SH-SY5Y (cell line): ENCODE measurements around the gene MAP6D1.

Experiments
- GATA2 ChIP-seq: IDR thresholded peaks from 2 replicates; pipeline ENCODE4 v1.6.1; 2011; ENCODE audit warnings: mild to moderate bottlenecking, low read depth, low read length
- GATA3 ChIP-seq: IDR thresholded peaks from 2 replicates; pipeline ENCODE4 v1.6.1; 2011; ENCODE audit warnings: low read depth, mild to moderate bottlenecking, low read length, moderate library complexity

MAP6D1 gene

GRCh38 chr3:183815951-183816475, 9.4 kb downstream of the MAP6D1 start:
- no peak for TF ChIP-seq GATA3
- no peak for TF ChIP-seq GATA2

GRCh38 chr3:183815563-183815940, 9.8 kb downstream of the MAP6D1 start:
- no peak for TF ChIP-seq GATA2
- TF ChIP-seq GATA3, result no peak

GRCh38 chr3:183814240-183814639, 11.1 kb downstream of the MAP6D1 start:
- TF ChIP-seq GATA2 (no peak), GATA3 (no peak)

- TF ChIP-seq GATA3, result no peak
- TF ChIP-seq GATA2, result no peak
Measured at GRCh38 chr3:183812761-183813445, 12.5 kb downstream of the MAP6D1 start.

GRCh38 chr3:183811638-183812037, 13.7 kb downstream of the MAP6D1 start:
- TF ChIP-seq GATA3 (no peak), GATA2 (no peak)

GRCh38 chr3:183810643-183811594, 14.5 kb downstream of the MAP6D1 start:
- TF ChIP-seq GATA2 (no peak), GATA3 (no peak)

GRCh38 chr3:183809270-183809669, 16.1 kb downstream of the MAP6D1 start:
- TF ChIP-seq GATA2, result no peak
- no peak for TF ChIP-seq GATA3

- TF ChIP-seq GATA3 (no peak), GATA2 (no peak)
Measured at GRCh38 chr3:183808355-183808754, 17.0 kb downstream of the MAP6D1 start.

- TF ChIP-seq GATA2 (no peak), GATA3 (no peak)
Measured at GRCh38 chr3:183807881-183808280, 17.5 kb downstream of the MAP6D1 start.

- no peak for TF ChIP-seq GATA3
- TF ChIP-seq GATA2, result no peak
Measured at GRCh38 chr3:183807209-183807728, 18.1 kb downstream of the MAP6D1 start.

- no peak for TF ChIP-seq GATA2
- no peak for TF ChIP-seq GATA3
Measured at GRCh38 chr3:183802989-183803388, 22.4 kb downstream of the MAP6D1 start.

GRCh38 chr3:183801601-183802000, 23.8 kb downstream of the MAP6D1 start:
- TF ChIP-seq GATA3 (no peak), GATA2 (no peak)

GRCh38 chr3:183800243-183800863, 25.0 kb downstream of the MAP6D1 start:
- TF ChIP-seq GATA3 (no peak), GATA2 (no peak)

GRCh38 chr3:183799461-183799860, 25.9 kb downstream of the MAP6D1 start:
- TF ChIP-seq GATA2, result no peak
